Activated T-cell treated with anti-CD3 and anti-CD28 coated beads for 24 hours (primary cell): ENCODE data around the gene KCNAB3.

Experiments used
- DNase-seq: peaks from one replicate; pipeline ENCODE4 v3.0.0-alpha.2; 2020; ENCODE audit warnings: low read depth

KCNAB3 gene

DNA sequence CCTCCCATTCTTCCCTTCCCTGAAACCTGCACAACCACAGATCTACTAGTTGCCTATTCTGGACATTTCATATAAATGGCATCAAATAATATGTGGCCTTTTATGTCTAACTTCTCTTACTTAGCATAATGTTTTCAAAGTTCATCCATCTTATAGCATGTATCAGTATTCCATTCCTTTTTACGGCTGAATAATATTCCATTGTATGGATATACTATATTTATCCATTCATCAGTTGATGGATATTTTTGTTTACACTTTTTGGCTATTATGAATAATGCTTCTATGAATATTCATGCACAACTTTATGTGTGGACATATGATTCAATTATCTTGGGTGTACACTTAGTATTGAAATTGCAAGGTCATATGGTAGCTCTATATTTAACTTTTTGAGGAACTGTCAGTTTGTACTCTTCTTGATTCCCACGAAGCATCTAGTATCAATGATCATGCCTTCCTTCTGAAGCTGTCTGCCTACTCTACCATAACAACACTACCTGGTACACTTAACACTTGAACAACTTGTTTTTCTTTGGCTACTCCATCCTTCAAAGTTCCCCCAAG is 53.8 kb downstream of the KCNAB3 start:
- DNase-seq = no peak

DNA sequence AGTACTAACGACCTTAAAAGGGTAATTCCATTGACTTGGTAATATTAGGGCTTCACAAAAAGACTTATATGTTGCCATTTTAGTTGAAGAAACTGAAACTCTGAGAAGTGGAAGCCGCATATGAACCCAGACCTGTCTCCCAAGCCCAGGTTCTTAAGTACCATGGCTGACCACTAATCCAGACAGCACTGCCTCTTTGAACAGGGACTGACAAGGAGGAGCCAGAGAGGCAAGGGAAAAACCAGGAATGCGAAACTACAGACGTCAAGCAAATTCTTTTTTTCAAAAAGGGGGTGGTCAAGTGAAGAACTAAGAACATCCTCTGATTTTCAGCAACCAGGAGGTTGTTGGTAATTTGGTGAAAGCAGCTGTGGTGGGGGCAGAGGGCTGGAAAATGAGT is 56.6 kb downstream of the KCNAB3 start:
- DNase-seq = no peak
